ENCODE results near the gene C14orf180. TPM values are rescaled to one million over a fixed set of nuclear protein-coding genes. Genes with fewer than 3 reads are reported as not detected.

The C14orf180 gene
- total RNA-seq, 1 experiment from 2014 or later, result not detected

- no peak overlapping the region for H3K18ac ChIP-seq (ENCODE audit: insufficient read length, low read depth, low read length)
- H3K9me3 Mint-ChIP-seq, result peaks cover 0 to 6% of the 10 kb centered on the region in 2 experiments; a peak in 1 of 5 replicates
- no peak overlapping the region for H3K23ac ChIP-seq (ENCODE audit: insufficient read length, low read depth, low read length)
- no peaks in the 10 kb centered on the region for H3K79me1 ChIP-seq (ENCODE audit: insufficient read depth, low read depth, low read length, poor library complexity, severe bottlenecking)
- no peak overlapping the region for H3K4me3 Mint-ChIP-seq
- peaks cover 4 to 5% of the 10 kb centered on the region in 2 experiments; a peak in 2 of 4 replicates for H3K4me1 Mint-ChIP-seq
- no peaks in the 10 kb centered on the region for H3K4me1 ChIP-seq (ENCODE audit: insufficient read depth, low read length)
- H3K23me2 ChIP-seq (ENCODE audit: insufficient read length, low read depth, low read length, poor library complexity, severe bottlenecking), result no peaks in the 10 kb centered on the region
- no peak overlapping the region for H3K27ac ChIP-seq (ENCODE audit: insufficient read length, low read depth, low read length)
- no peak overlapping the region for H3K4me2 ChIP-seq (ENCODE audit: insufficient read depth, insufficient read length, low read length)
- H2AK5ac ChIP-seq (ENCODE audit: insufficient read length, low read length), result no peak overlapping the region
- peak overlapping the region in 1 of 3 experiments; percentile 44; a peak in 1 of 7 replicates for H3K27ac Mint-ChIP-seq
- H4K5ac ChIP-seq (ENCODE audit: insufficient read length, low read depth, low read length), result no peak overlapping the region
- H4K91ac ChIP-seq (ENCODE audit: insufficient read length, low read depth, low read length), result no peak overlapping the region
- H2BK12ac ChIP-seq (ENCODE audit: insufficient read length, low read depth, low read length), result no peak overlapping the region
- H3K9me3 ChIP-seq (ENCODE audit: control insufficient read depth, low read depth, low read length), result no peaks in the 10 kb centered on the region
- H2AFZ ChIP-seq (ENCODE audit: low read length), result no peak overlapping the region
- no CpG with 5 or more reads among the region's 26 CpGs for WGBS (ENCODE audit: extremely low coverage, insufficient read length, low lambda C conversion rate)
- H2BK15ac ChIP-seq (ENCODE audit: low read depth, low read length), result no peak overlapping the region
- no peak overlapping the region for H3K4ac ChIP-seq (ENCODE audit: low read depth, low read length)
- no peak overlapping the region for H2BK20ac ChIP-seq (ENCODE audit: low read depth, low read length, poor library complexity, severe bottlenecking)
- H3K79me2 ChIP-seq (ENCODE audit: insufficient read depth, low read length), result no peaks in the 10 kb centered on the region
- H3T11ph ChIP-seq (ENCODE audit: low read length), result no peak overlapping the region
- no peaks in the 10 kb centered on the region; the same call in 1 of the 2 replicates for H3K27me3 Mint-ChIP-seq (ENCODE audit: low read depth)
- no peak overlapping the region; the same call in 1 of the 2 replicates for H3K14ac ChIP-seq (ENCODE audit: insufficient read depth, low read length)
- peaks cover 0 to 4% (median 0%) of the 10 kb centered on the region in 3 experiments; a peak in 1 of 7 replicates for H3K36me3 Mint-ChIP-seq (ENCODE audit: insufficient read depth in 1 of 3, low read depth in 3 of 3)
- H3K56ac ChIP-seq (ENCODE audit: insufficient read length, low read depth, low read length), result no peak overlapping the region
- H3K27me3 ChIP-seq (ENCODE audit: insufficient read depth, low read length), result no peaks in the 10 kb centered on the region
- DNase-seq, result no peak
- H4K8ac ChIP-seq (replicated peaks; ENCODE audit: insufficient read length, low read depth, low read length), result no peak overlapping the region
- no peak overlapping the region for H3K9ac ChIP-seq (ENCODE audit: extremely low read depth, insufficient read length, low read length)
- TF ChIP-seq CTCF (conservative IDR thresholded peaks at IDR 0.05), result no peak
- H2BK5ac ChIP-seq (ENCODE audit: insufficient read length, low read length), result no peak overlapping the region
- H4K20me1 ChIP-seq (ENCODE audit: control insufficient read depth, insufficient read depth, insufficient read length), result no peaks in the 10 kb centered on the region
- no peak overlapping the region for H2BK120ac ChIP-seq (ENCODE audit: low read depth, low read length, poor library complexity, severe bottlenecking)
Observed at GRCh38 chr14:104554608-104555429, 24.7 kb upstream of the C14orf180 start.

Data from H9 (cell line).